Caco-2 (cell line): ENCODE measurements around the gene CREB5. TPM values are rescaled to one million over a fixed set of nuclear protein-coding genes. Genes with fewer than 3 reads are reported as not detected.
A peak's percentile ranks its signal among the peaks of the same experiment; 100 is the strongest.

Experiments used
- BruUV-seq: library from RNA; stranded (reverse); fragments of 400-500 nt; replicated peaks from 2 replicates; lab custom pipeline; 2021; lab: Mats Ljungman, UMichigan
- CTCF ChIA-PET: fragments of 300-600 bp; sonication (Branson Sonifier 250); formaldehyde crosslinking; loops from one replicate; lab custom pipeline; 2022; ENCODE audit warnings: antibody characterized with exemption; lab: Charles Lee
- POLR2A ChIA-PET: fragments of 300-600 bp; sonication (Branson Sonifier 250); formaldehyde crosslinking; loops from one replicate; lab custom pipeline; 2022; ENCODE audit warnings: antibody characterized with exemption; lab: Charles Lee
- DNase-seq, 2 experiments: peaks; one replicate each; pipeline versions ENCODE4 v3.0.0 to v3.0.0-alpha.2; 2020 to 2022
- H3K27me3 ChIP-seq: replicated peaks from 2 replicates; pipeline ENCODE4 v1.6.0; 2011; ENCODE audit warnings: low read length; ENCODE audit not compliant: control insufficient read depth, insufficient read depth
- H3K36me3 ChIP-seq: 2 replicates; pipeline ENCODE4 v1.5.1; 2011; ENCODE audit warnings: low read length; ENCODE audit not compliant: control insufficient read depth, insufficient read depth
- H3K4me1 ChIP-seq: fragments of 250-450 bp; sonication (Bioruptor Pico); 2 replicates; pipeline ENCODE4 v1.5.1; 2020; ENCODE audit warnings: mild to moderate bottlenecking
- H3K4me3 ChIP-seq: 2 replicates; pipeline ENCODE4 v1.5.1; 2011; ENCODE audit warnings: low read depth, mild to moderate bottlenecking, control low read depth, low read length
- H3K9me3 ChIP-seq: fragments of 250-450 bp; sonication (Bioruptor Pico); 2 replicates; pipeline ENCODE4 v1.5.1; 2020; ENCODE audit warnings: mild to moderate bottlenecking, moderate library complexity
- H3K27ac Mint-ChIP-seq: one replicate; pipeline ENCODE4 v1.8.0; 2022; ENCODE audit warnings: mixed read lengths; ENCODE audit not compliant: unreplicated experiment
- H3K27me3 Mint-ChIP-seq: one replicate; pipeline ENCODE4 v1.8.0; 2022; ENCODE audit warnings: mixed read lengths; ENCODE audit not compliant: insufficient read depth, unreplicated experiment
- H3K36me3 Mint-ChIP-seq: one replicate; pipeline ENCODE4 v1.8.0; 2022; ENCODE audit warnings: mild to moderate bottlenecking, mixed read lengths; ENCODE audit not compliant: insufficient read depth, unreplicated experiment
- H3K4me1 Mint-ChIP-seq: one replicate; pipeline ENCODE4 v1.8.0; 2022; ENCODE audit warnings: low read depth, mixed read lengths; ENCODE audit not compliant: unreplicated experiment
- H3K4me3 Mint-ChIP-seq: one replicate; pipeline ENCODE4 v1.8.0; 2022; ENCODE audit warnings: mild to moderate bottlenecking, moderate library complexity, mixed read lengths; ENCODE audit not compliant: unreplicated experiment
- H3K9me3 Mint-ChIP-seq: one replicate; pipeline ENCODE4 v1.8.0; 2022; ENCODE audit warnings: mixed read lengths; ENCODE audit not compliant: unreplicated experiment
- intact Hi-C: fragments of 100-400 bp; cut with micrococcal nuclease; formaldehyde crosslinking; loops from one replicate; pipeline ENCODE4 v1.10.0; 2022; ENCODE audit not compliant: unreplicated experiment
- total RNA-seq: library from RNA; stranded (reverse); gene quantifications from 2 replicates; pipeline ENCODE4 v1.2.3, GENCODE V29; 2022
- TF ChIP-seq, protein P1 (sequence below), 2 experiments: fragments of 200-600 bp in 1 of 2; IDR thresholded peaks; 1 replicate in 1 of 2; 2 replicates in 1 of 2; pipeline versions ENCODE4 v1.5.1 to v1.8.0; 2011 to 2022; ENCODE audit warnings: antibody characterized with exemption in 1 of 2, control low read depth in 1 of 2, inconsistent platforms in 1 of 2, low read depth in 1 of 2, low read length in 1 of 2, mild to moderate bottlenecking in 1 of 2, moderate library complexity in 1 of 2; ENCODE audit not compliant: insufficient read depth in 1 of 2, severe bottlenecking in 1 of 2, unreplicated experiment in 1 of 2

CREB5 gene
- total RNA-seq, 1 experiment from 2014 or later, result 9.1 TPM

DNA sequence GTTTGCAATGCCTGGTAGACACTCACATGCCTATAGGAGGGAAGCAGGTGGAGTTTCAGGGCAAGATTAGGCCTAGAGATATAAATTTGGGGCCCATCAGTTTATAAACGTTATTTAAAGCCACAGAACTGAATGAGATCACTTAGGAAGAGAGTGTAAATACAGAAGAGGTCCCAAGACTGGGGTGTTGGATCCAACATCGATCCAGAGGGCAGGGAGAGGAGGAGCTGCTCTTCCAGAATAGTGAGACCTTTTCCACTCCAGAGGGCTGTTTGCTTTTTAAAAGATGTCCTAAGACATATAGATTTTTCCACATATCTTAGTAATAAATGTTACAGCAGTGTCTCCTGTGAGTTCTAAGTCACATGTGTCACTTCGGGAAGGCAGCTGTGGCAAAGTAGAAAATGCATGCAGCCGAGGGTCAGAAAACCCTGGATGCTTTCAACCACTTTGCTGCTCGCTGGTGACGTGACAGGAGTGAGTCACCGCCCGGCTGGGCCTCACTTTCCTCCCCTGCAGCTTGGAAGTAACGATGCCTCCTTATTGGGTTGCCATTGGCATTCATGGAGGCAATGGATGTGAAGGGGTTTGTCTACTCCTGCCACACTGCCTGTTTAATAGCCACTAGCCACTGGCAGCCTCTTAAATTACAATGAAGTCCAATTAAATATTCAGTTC is 450.4 kb downstream of the CREB5 start:
- DNase-seq, result no peak
- H3K4me1 ChIP-seq, result peaks cover 15% of the 10 kb centered on the region
- no peaks in the 10 kb centered on the region for H3K9me3 ChIP-seq
- intact Hi-C loops, result no loop called here
- Mint-ChIP-seq H3K9me3 (no peaks in the 10 kb centered on the region), H3K4me1 (peaks cover 14% of the 10 kb centered on the region), H3K27me3 (no peaks in the 10 kb centered on the region), H3K4me3 (no peak overlapping the region), H3K36me3 (no peaks in the 10 kb centered on the region), H3K27ac (no peak overlapping the region)
- ChIA-PET POLR2A (no interaction called here), CTCF (no interaction called here)
- TF ChIP-seq, protein P1, sequence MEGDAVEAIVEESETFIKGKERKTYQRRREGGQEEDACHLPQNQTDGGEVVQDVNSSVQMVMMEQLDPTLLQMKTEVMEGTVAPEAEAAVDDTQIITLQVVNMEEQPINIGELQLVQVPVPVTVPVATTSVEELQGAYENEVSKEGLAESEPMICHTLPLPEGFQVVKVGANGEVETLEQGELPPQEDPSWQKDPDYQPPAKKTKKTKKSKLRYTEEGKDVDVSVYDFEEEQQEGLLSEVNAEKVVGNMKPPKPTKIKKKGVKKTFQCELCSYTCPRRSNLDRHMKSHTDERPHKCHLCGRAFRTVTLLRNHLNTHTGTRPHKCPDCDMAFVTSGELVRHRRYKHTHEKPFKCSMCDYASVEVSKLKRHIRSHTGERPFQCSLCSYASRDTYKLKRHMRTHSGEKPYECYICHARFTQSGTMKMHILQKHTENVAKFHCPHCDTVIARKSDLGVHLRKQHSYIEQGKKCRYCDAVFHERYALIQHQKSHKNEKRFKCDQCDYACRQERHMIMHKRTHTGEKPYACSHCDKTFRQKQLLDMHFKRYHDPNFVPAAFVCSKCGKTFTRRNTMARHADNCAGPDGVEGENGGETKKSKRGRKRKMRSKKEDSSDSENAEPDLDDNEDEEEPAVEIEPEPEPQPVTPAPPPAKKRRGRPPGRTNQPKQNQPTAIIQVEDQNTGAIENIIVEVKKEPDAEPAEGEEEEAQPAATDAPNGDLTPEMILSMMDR (IDR thresholded peaks at IDR 0.05; ENCODE audit: insufficient read depth in 1 of 2, low read depth in 1 of 2, low read length in 1 of 2, severe bottlenecking in 1 of 2, unreplicated experiment in 1 of 2), result no peak
- no peaks in the 10 kb centered on the region for H3K27me3 ChIP-seq
- H3K36me3 ChIP-seq, result no peaks in the 10 kb centered on the region
- no TSS peak for BruUV-seq
- H3K4me3 ChIP-seq, result no peak overlapping the region

DNA sequence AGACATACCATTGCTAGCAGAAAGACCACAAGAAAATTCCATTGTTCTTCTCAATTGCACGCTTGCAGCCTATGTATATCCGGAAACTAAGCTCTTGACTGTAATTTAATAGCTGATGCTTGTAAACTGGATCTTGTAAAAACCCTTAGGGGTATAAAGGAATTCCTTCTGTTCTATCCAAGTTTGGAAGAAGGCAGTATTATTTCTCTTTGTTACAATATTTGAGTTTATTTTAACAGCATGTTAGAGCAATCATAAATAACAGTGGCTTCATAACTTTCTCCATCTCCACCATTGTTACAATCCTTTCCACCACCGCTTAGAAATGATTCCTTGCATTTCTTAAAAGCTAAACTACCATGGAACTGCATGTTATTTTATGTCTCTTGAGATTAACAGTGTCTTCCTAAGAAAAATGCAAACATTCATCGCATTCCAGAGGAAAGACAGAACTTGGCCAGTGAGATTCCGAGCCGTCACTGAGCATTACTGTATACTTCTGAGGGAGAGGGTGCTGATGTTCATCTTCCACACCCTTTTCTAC is 453.4 kb downstream of the CREB5 start:
- Histone ChIP-seq H3K36me3 (no peaks in the 10 kb centered on the region), H3K4me1 (peaks cover 15% of the 10 kb centered on the region), H3K9me3 (no peaks in the 10 kb centered on the region), H3K27me3 (no peaks in the 10 kb centered on the region), H3K4me3 (no peak overlapping the region)
- Mint-ChIP-seq H3K27me3 (no peaks in the 10 kb centered on the region), H3K9me3 (no peaks in the 10 kb centered on the region), H3K4me1 (peaks cover 14% of the 10 kb centered on the region), H3K4me3 (peak overlapping the region; percentile 18), H3K27ac (no peak overlapping the region), H3K36me3 (no peaks in the 10 kb centered on the region)
- CTCF ChIA-PET, result no interaction called here
- POLR2A ChIA-PET, result no interaction called here
- TF ChIP-seq, protein P1 (IDR thresholded peaks at IDR 0.05; ENCODE audit: insufficient read depth in 1 of 2, low read depth in 1 of 2, low read length in 1 of 2, severe bottlenecking in 1 of 2, unreplicated experiment in 1 of 2), result no peak
- BruUV-seq, result no TSS peak
- peak; percentile 45 to 51 for DNase-seq
- intact Hi-C loops, result no loop called here

DNA sequence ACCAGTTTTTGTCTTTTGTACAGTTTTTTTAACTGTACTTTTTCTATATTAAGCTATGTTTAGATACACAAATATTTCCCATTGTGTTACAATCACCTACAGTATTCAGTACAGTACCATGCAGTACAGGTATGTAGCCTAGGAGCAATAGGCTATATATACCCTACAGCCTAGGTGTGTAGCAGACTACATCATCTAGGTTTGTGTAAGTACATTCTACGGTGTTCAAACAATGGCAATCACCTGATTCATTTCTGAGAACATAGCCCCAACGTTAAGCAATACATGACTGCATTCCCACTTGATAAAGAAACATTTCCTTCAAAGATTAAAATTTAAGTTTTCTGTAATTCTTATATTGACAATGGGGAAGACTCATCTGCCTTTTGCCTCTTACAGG is 456.4 kb downstream of the CREB5 start:
- no TSS peak for BruUV-seq
- H3K36me3 Mint-ChIP-seq, result no peaks in the 10 kb centered on the region
- no peaks in the 10 kb centered on the region for H3K27me3 ChIP-seq
- H3K4me1 ChIP-seq, result peaks cover 15% of the 10 kb centered on the region
- no peaks in the 10 kb centered on the region for H3K27me3 Mint-ChIP-seq
- ChIA-PET CTCF (no interaction called here), POLR2A (no interaction called here)
- DNase-seq, result no peak
- no peak overlapping the region for H3K27ac Mint-ChIP-seq
- no peak overlapping the region for H3K4me3 ChIP-seq
- H3K4me3 Mint-ChIP-seq, result no peak overlapping the region
- H3K9me3 ChIP-seq, result no peaks in the 10 kb centered on the region
- TF ChIP-seq, protein P1 (IDR thresholded peaks at IDR 0.05; ENCODE audit: insufficient read depth in 1 of 2, low read depth in 1 of 2, low read length in 1 of 2, severe bottlenecking in 1 of 2, unreplicated experiment in 1 of 2), result no peak
- H3K9me3 Mint-ChIP-seq, result no peaks in the 10 kb centered on the region
- H3K36me3 ChIP-seq, result no peaks in the 10 kb centered on the region
- intact Hi-C loops, result no loop called here
- peaks cover 21% of the 10 kb centered on the region for H3K4me1 Mint-ChIP-seq
